Fibroblast of pulmonary artery (primary cell): ENCODE data around the gene KCTD15.

Experiments
- DNase-seq: peaks from one replicate; pipeline ENCODE4 v3.0.0-alpha.2; 2010; ENCODE audit warnings: low read depth
- H3K4me3 ChIP-seq: replicated peaks from 2 replicates; pipeline ENCODE4 v1.5.1; 2011; ENCODE audit warnings: low read depth, mild to moderate bottlenecking, control low read depth, low read length, moderate library complexity
- CTCF ChIP-seq: IDR thresholded peaks from 2 replicates; pipeline ENCODE4 v1.5.1; 2011; ENCODE audit warnings: mild to moderate bottlenecking, control low read depth, low read length, inconsistent platforms; ENCODE audit errors: missing control alignments

The KCTD15 gene

DNA sequence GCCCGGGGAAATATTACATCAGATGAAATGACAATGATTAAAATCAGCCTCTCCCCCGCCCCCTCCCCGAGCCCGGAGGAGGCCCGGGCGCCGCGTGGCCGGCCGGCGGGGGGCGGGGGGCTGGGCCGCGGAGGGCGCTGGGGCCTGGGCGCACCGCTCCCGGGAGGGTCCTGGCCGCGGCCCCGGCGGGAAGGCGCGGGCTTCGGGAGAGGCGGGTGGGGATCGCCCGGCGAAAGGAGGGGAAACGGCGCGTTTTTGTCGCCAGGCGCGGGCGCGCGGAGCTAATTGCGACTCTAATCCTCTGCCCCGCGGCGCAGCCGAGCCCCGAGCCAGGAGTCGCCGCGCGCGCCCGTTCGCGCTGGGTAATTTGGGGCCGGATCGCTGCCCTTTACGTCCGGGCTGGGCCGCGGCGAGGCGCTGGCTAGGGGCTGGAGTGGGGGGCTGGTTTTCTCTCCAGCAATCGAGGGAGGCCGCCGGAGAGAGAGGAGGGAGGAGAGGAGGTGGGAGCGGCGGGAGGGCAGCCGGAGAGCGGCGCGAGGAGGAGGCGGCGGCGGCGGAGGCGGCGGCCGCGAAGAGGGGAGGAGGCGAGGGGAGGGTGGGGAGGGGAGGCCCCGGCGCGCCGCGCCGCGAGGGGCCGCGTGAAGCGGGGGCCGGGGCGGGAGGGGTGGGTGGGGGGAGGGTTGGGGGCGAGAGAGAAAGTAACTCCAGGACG lies at the start of gene KCTD15:
KCTD15 (plus strand) TSS at position 707 of the 712 bp plus-strand sequence. CDS start 3,585 bp downstream, outside the sequence.
- DNase-seq = peak; percentile 58
- no peak for TF ChIP-seq CTCF

GRCh38 chr19:33747273-33747672 lies 49.4 kb upstream of the KCTD15 start:
- H3K4me3 ChIP-seq = no peak overlapping the region
- DNase-seq = no peak
- TF ChIP-seq CTCF = no peak

More for the DNA sequence above, at the start of gene KCTD15:
- peak within 1 kb of the TSS; percentile 76 for H3K4me3 ChIP-seq

DNA sequence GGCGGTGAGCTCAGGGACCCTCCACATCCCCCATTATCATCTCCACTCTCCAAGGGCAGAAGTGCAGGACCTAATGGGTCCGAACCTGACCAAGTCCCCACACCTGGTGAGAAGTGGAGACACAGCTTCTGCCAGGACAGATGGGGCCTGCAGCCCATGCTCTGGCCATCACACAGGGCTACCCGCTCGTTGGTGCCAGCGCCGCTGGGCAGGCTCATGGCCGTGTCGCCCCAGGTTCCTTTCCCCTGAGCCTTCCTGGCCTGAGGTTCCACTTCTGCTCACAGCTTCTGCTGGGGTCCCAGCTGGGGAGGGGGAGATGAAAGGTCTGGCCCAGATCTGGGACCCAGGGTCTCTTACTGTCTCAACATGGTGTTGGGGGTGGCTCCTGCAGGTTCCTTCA lies 48.4 kb upstream of the KCTD15 start:
- TF ChIP-seq CTCF = no peak
- no peak for DNase-seq
- H3K4me3 ChIP-seq = no peak overlapping the region

DNA sequence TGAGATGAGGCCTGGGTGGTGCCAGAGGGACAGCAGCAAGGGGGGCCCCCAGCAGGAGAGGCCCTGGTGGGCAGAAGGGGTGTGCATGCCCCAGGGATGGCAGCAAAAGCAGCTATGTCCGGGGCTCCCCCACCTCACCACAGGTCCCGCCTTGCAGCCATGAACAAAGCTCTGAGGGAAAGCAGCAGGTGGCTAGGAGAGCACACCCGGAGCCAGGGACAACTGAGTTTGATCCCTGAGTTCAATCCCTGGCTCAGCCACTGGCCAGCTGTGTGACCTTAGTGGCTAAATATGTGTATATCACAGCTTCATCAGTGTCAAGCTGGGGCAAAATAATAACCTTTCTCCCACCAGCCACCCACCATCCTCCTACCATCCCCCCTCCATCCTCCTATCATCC lies 47.7 kb upstream of the KCTD15 start:
- H3K4me3 ChIP-seq = no peak overlapping the region
- DNase-seq = no peak
- TF ChIP-seq CTCF = no peak

DNA sequence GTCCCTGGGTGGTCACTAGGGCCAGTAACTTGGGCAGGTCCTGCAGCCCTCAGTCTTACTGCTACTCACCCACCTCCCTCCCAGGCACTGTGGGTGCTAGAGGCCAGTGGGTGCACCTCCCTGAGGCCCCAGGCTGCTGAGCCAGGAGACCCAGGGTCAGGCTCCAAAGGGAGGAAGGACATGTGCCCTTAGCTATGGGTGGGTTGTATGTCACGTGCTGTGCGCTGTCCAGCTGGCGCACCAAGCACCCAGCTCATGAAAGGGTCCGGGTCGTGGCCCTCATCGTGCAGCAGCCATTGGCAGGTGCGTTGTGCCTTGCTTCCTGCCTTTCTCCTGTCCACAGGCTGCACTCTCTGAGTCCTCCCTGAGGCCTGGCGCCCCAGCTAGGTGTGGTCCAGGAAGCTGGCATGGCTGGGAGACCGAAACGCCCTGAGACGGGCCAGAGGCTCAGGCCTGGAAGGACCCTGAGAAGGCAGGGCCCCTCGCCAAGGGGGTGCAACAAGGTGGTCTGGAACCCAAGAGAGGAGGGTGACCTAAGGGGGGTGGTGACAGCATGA lies 47.0 kb upstream of the KCTD15 start:
- DNase-seq = no peak
- TF ChIP-seq CTCF = no peak
- no peak overlapping the region for H3K4me3 ChIP-seq

DNA sequence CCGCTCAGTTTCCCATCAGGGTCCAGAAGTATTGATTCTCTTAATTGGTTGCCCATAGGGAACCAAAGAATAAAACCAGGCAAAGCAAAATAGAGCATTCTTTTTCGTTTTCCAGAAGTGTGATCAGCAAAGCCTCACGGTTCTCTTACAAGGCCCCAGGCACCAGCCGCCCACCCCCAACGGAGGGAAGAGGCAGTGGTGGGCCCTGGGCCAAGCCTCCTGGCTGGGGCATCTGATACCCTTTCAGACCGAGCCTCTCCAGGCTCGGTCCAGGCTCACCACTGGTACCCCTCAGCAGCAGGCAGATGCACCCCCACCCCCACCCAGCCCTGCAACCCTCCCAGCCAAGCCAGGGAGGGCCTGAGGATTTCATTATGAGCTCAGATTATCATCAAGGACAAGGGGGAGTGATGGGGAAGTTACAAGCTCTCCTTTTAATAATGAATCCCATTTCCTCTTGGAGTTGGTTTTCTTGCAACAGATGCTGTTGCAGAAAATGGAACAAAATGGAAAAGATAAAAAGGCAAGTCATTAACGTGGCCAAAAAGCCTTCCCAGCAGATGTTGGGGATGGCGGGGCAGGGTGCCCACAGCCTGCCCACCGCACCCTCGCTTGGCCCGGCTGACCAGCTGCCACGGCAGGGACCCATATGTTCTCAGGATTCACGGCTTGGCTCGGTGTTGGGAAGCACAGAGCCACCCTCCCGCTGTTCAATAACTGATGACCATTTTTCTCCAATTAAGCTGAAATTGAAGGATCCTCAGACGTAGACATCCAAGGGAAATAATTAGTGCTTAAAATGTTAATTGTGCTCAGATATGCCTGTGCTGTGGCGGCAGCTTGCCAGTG lies 45.9 kb upstream of the KCTD15 start:
- no peak for DNase-seq
- H3K4me3 ChIP-seq = no peak overlapping the region
- no peak for TF ChIP-seq CTCF
